H54 (cell line): ENCODE measurements around the gene KIF1B.
"Not testable (repeated sequence)": the region's sequence is repeated elsewhere in the genome, so short reads cannot be mapped to it uniquely, and the experiment has no call there.

ENCODE experiments used
- DNase-seq: peaks from one replicate; pipeline ENCODE4 v3.0.0; 2011; ENCODE audit warnings: low spot score, mixed read lengths; ENCODE audit not compliant: insufficient read length
- FAIRE-seq: peaks from 3 replicates; lab custom pipeline; 2011; peaks lifted over from hg19 to GRCh38; lab: Jason Lieb, UNC
- POLR2A ChIP-seq: IDR thresholded peaks from 2 replicates; pipeline ENCODE4 v1.6.1; 2011; ENCODE audit warnings: low read depth, mild to moderate bottlenecking, low read length

KIF1B gene

DNA sequence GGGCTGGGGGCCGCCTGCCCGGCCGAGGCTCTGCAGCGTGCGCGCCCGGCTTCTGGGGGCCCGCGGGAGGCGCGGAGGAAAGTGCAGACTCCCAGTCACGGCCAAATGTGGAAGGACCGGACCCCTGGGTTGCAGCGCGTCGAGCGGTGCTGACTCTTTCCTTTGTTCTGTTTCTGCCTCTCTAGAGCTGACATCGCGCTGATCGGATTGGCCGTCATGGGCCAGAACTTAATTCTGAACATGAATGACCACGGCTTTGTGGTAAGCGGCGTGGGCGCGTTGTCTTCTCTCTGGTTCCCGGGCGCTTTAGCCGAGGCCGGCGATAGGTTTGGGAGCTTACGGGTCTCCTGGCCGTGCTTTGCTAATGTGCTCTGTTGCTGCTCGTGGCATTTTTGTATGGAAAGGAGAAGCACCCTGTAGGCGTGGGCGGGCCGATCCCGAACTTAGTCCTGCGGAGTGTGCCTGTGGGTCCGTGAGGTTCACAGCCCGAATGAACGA, 189.1 kb downstream of the KIF1B start:
- FAIRE-seq (no peak), DNase-seq (no peak)
- TF ChIP-seq POLR2A: no peak

DNA sequence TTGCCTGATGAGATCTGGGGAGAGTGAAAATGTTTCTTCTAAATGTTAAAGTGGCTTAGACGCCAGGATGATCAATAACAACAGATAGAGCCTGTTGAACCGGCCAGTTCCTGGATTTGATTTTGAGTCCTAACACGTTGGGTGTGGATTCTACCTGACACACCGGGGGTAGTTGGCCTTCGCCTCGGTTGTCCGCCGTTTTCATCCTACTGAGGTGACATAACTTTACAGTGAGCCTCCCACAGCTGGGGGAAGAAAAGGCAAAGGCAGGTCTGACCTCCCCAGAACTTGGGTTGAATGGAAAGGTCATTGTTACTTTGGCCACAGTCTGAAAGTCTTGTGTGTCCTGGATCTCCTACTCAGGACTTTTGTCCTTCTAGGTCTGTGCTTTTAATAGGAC, 189.6 kb downstream of the KIF1B start:
- FAIRE-seq: no peak

DNA sequence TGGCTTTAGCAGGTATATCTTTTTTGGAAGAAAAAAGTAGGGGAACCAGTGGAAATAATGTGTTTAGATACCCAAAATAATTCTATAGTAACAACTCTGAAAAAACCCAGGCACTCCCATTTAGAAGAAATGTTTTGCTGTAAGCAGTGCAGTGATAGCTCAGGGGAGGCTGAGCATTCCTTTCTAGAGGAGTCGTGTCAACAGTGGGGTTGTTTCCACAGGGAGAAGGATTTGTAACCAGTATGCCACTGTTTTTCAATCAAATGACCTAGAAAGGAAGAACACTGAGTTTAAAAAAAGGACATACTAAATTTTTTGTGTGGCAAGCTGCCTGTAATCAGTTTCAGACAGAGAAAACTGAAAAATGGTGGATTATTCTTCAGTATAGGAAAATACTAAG, 190.9 kb downstream of the KIF1B start:
- DNase-seq (no peak), FAIRE-seq (no peak)
- no peak for TF ChIP-seq POLR2A

More for the DNA sequence above, 189.6 kb downstream of the KIF1B start:
- no peak for TF ChIP-seq POLR2A
- no peak for DNase-seq

DNA sequence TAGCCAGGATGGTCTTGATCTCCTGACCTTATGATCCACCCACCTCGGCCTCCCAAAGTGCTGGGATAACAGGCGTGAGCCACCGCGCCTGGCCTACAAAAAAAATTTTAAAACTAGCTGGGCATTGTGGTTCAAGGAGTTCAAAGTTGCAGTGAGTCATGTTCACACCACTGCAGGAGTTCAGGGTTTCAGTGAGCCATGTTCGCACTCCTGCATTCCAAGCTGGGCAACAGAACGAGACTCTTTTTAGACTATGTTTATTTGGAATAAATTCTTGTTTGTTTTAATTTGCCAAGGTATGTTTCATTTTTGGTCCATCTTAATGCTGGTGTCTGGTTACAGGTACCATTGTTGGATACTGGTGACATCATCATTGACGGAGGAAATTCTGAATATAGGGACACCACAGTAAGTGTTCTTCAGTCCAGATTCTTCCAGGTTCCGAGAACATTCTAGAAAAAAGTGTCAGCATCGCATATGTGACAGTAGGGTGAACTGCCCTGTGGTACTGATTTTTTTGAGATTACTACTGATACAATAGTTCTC, 192.4 kb downstream of the KIF1B start:
- TF ChIP-seq POLR2A: no peak
- DNase-seq (no peak), FAIRE-seq (no peak)

DNA sequence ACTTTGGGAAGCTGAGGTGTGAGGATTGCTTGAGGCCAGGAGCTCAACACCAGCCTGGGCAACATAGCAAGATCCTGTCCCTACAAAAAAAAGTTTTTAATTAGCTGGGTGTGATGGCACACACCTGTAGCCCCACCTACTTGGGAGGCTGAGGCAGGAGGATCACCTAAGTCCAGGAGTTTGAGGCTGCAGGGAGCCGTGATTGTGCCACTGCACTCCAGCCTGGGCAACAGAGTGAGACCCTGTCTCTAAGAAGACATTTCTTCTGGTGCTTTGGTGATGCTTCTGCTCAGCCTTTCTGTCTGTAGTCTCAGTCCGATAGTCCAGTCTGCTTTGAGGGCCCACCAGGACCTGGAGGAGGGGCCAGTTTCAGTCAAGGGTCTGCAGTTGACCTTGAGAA, 196.8 kb downstream of the KIF1B start:
- FAIRE-seq (no peak), DNase-seq (no peak)
- TF ChIP-seq POLR2A: no peak

DNA sequence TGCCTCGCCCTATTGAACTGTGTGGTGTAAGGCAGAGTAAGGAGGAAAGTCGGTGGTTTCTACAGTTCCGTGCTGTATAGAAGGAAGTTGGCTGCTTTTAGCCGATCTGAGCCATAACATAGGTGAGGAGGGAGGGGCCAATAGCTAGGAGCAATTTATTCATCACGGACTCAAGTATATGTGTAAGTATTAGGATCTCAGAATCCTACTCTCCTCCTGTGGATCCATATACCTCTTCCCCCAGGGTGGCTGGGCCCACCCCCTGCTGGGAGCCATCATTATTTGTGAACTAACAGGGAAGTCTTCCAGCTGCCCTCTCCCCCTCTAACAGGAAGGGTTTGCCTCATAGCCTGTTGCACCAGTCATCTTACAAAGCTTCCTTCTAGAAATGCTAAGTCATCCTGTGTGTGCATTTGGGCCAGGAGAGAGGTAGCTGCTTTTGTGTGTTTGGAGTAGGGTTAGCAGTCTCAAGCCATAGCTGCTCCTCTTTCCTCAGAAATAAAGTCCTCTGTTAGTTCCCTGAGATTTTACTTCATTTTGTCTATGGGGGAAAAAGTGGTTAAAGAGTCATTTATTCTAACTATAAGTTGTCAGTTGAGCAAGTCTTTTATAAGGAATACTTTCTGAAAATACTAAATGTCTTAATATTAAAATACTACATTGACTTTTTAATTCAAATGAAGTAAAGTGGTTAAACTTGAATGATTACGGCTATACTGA, 205.0 kb downstream of the KIF1B start:
- DNase-seq (no peak), FAIRE-seq (no peak)
- no peak for TF ChIP-seq POLR2A

DNA sequence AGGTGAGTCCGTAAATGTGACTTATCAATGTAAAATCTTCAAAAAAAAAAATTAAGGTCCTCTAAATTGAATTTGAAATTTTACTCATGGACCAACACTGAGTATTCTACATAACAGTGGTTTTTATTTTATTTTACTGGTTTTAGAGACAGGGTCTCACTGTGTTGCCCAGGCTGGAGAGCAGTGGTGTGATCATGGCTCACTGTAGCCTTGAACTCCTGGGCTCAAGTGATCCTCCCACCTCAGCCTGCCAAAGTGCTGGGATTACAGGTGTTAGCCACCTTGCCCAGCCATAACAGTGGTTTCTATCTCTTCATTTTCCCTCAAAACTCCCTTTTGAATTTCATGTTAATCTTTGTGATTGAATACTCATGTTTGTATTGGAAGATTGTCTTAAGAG, 205.6 kb downstream of the KIF1B start:
- DNase-seq, FAIRE-seq: not testable (repeated sequence)

DNA sequence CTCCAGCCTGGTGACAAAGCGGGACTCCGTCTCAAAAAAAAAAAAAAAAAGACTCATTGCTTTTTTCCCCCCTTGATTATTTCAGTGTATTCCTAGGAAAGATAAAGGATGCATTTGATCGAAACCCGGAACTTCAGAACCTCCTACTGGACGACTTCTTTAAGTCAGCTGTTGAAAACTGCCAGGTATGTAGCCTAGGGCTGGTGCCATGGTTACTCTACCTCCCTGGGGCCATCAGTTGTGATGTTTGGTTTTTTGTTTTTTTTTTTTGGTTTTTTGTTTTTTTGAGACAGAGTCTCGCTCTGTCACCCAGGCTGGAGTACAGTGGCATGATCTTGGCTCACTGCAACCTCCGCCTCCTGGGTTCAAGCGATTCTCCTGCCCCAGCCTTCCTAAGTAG, 208.4 kb downstream of the KIF1B start:
- DNase-seq, FAIRE-seq: not testable (repeated sequence)

DNA sequence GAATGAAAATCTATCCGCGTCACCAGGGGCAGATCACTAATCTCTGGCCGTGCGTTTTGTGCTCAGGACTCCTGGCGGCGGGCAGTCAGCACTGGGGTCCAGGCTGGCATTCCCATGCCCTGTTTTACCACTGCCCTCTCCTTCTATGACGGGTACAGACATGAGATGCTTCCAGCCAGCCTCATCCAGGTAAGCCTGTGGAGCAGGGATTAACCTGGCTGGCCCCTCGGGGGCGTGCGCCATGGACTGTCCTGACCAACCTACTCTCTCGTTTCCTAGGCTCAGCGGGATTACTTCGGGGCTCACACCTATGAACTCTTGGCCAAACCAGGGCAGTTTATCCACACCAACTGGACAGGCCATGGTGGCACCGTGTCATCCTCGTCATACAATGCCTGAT, 209.0 kb downstream of the KIF1B start:
- FAIRE-seq: no peak
- no peak for TF ChIP-seq POLR2A
- DNase-seq: no peak

DNA sequence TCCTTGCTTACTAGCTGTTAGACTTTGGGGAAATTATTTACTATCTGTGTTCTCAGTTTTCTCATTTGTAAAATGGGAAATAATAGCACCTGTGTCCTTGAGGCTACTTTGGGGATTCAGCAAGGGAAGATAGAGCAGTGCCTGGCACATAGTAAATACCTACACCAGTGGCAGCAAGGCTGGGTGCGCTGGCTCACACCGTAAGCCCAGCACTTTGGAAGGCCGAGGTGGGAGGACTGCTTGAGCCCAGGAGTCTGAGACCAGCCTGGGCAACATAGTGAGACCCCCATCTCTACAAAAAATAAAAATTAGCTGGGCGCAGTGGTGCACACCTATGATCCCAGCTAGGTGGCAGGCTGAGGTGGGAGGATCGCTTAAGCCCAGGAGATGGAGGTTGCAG, 211.3 kb downstream of the KIF1B start:
- FAIRE-seq (no peak), DNase-seq (no peak)
- no peak for TF ChIP-seq POLR2A

DNA sequence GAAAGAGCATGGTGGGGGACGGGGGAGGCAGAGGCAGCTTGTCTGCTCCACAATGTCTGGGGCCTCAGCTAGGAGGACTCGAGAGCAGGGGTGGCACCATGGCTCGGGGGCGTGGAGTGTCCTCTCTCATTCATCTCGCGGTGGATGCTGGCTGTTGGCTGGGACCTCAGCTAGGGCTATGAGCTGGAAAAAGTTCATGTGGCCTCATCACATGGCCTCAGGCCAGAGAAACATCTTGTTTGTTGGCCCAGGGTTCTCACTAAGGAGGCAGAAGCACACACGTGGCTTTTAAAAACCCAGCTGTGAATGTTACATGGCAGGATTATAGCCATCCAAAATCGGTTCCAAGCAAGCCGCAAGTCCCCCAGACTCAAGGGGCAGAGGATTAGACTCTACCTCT, 213.7 kb downstream of the KIF1B start:
- no peak for FAIRE-seq
- no peak for TF ChIP-seq POLR2A
- DNase-seq: no peak

DNA sequence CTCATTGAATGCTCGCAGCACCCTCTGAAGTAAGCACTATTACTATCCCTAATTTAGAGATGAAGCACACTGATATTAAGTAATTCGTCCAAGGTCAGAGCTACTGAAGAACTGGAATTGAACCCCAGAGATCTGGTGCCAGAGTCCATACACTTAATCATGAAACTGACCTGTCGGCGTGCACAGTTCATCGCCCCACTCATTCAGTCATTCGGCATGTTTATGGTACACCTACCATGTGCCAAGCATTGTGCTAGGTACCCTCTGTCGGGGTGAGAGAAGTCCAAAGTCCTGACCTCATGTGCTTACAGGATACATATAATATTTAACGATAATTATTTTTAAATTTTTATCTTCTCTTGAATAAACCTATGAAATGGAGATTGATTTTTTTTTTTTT, 214.3 kb downstream of the KIF1B start:
- DNase-seq (no peak), FAIRE-seq (no peak)
- no peak for TF ChIP-seq POLR2A

DNA sequence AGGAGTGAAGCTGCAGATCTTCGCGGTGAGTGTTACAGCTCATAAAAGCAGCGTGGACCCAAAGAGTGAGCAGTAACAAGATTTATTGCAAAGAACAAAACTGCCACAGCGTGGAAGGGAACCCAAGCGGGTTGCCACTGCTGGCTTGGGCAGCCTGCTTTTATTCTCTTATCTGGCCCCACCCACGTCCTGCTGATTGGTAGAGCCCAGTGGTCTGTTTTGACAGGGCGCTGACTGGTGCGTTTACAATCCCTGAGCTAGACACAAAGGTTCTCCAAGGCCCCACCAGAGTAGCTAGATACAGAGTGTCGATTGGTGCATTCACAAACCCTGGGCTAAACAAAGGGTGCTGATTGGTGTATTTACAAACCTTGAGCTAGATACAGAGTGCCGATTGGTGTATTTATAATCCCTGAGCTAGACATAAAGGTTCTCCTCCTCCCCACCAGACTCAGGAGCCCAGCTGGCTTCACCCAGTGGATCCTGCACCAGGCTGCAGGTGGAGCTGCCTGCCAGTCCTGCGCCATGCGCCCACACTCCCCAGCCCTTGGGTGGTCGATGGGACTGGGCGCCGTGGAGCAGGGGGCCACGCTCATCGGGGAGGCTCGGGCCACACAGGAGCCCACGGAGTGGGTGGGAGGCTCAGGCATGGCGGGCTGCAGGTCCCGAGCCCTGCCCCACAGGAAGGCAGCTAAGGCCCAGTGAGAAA, 215.6 kb downstream of the KIF1B start:
- not testable (repeated sequence) for FAIRE-seq, DNase-seq

DNA sequence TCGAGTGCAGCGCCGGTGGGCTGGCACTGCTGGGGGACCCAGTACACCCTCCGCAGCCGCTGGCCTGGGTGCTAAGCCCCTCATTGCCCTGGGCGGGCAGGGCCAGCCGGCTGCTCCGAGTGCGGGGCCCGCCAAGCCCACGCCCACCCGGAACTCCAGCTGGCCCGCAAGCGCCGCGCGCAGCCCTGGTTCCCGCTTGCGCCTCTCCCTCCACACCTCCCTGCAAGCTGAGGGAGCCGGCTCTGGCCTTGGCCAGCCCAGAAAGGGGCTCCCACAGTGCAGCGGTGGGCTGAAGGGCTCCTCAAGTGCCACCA, 216.1 kb downstream of the KIF1B start:
- not testable (repeated sequence) for DNase-seq, FAIRE-seq

DNA sequence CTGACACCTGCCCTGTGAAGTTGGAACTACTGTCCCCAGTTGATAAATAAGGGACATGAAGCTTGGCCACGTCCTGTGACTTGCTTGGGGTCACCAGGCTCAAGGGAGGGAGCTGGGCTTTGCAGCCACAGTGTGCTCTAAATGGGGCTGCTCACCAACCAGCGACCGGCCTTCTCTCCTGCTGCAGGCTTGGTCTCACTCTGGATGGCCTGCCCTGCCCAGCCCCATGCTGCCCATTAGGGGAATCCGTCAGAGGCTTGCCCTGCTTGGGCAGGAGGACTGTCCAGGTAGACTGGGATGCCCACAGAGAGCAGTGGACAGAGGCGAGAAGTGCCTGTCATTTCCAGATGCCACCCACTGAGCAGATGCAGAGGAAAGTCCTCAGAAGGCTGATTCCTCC, 218.6 kb downstream of the KIF1B start:
- FAIRE-seq: no peak
- no peak for TF ChIP-seq POLR2A
- no peak for DNase-seq

DNA sequence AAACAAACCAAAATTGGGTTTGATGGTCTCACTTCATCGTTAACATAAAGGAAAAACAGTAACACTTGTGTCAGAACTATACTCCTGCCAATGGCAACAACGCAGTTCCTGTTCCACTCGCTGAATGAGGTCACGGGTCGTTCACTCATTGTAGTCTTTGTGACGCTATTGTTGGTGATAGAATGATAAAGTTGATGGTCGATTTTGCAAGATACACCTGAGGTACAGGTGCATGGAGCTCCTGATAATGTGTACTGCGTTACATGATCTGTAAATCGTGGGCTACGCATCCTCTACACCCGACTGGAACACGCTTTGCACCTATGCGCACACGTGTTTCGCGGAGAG, 219.5 kb downstream of the KIF1B start:
- no peak for TF ChIP-seq POLR2A
- FAIRE-seq: no peak
- no peak for DNase-seq
